Keratinocyte (primary cell): ENCODE measurements around the gene HHIPL1. TPM values are rescaled to one million over a fixed set of nuclear protein-coding genes. Genes with fewer than 3 reads are reported as not detected.

Experiments used
- DNase-seq: peaks from one replicate; pipeline ENCODE4 v3.0.0-alpha.2; 2011; ENCODE audit warnings: low read depth, missing footprints, low spot score
- FAIRE-seq: peaks from 2 replicates; lab custom pipeline; 2011; peaks lifted over from hg19 to GRCh38; lab: Jason Lieb, UNC
- H2AFZ ChIP-seq: 2 replicates; pipeline ENCODE4 v1.6.0; 2012; ENCODE audit warnings: low read length, control low read depth, inconsistent platforms; ENCODE audit not compliant: control insufficient read depth
- H3K27ac ChIP-seq: 2 replicates; pipeline ENCODE4 v1.5.1; 2011; ENCODE audit warnings: low read length; ENCODE audit not compliant: control insufficient read depth, insufficient read depth
- H3K27me3 ChIP-seq: 3 replicates; pipeline ENCODE4 v1.6.0; 2011; ENCODE audit warnings: low read length; ENCODE audit not compliant: control insufficient read depth, insufficient read depth; ENCODE audit errors: extremely low read depth
- H3K36me3 ChIP-seq, 2 experiments: 2 replicates in 1 of 2; 3 replicates in 1 of 2; pipeline ENCODE4 v1.5.1; 2011; ENCODE audit warnings: low read length in 2 of 2, mild to moderate bottlenecking in 1 of 2; ENCODE audit not compliant: control insufficient read depth in 2 of 2, insufficient read depth in 2 of 2; ENCODE audit errors: extremely low read depth in 1 of 2
- H3K4me1 ChIP-seq: 3 replicates; pipeline ENCODE4 v1.5.1; 2011; ENCODE audit warnings: low read length; ENCODE audit not compliant: control insufficient read depth, insufficient read depth; ENCODE audit errors: extremely low read depth
- H3K4me2 ChIP-seq: 3 replicates; pipeline ENCODE4 v1.6.0; 2011; ENCODE audit warnings: low read depth, low read length; ENCODE audit not compliant: control insufficient read depth, insufficient read depth; ENCODE audit errors: extremely low read depth
- H3K4me3 ChIP-seq, 3 experiments: fragments of 200-600 bp in 1 of 3; sonication (generic) in 1 of 3; 2 replicates in 2 of 3; 3 replicates in 1 of 3; pipeline ENCODE4 v1.5.1; 2011 to 2016; ENCODE audit warnings: low read length in 3 of 3, mild to moderate bottlenecking in 3 of 3, control low read depth in 2 of 3, inconsistent platforms in 1 of 3, low read depth in 1 of 3, mixed read lengths in 1 of 3, mixed run types in 1 of 3, moderate library complexity in 1 of 3; ENCODE audit not compliant: control insufficient read depth in 2 of 3, insufficient read depth in 2 of 3; ENCODE audit errors: extremely low read depth in 1 of 3
- H3K79me2 ChIP-seq: 2 replicates; pipeline ENCODE4 v1.6.0; 2012; ENCODE audit warnings: low read length; ENCODE audit not compliant: control insufficient read depth, insufficient read depth
- H3K9ac ChIP-seq: 3 replicates; pipeline ENCODE4 v1.6.0; 2011; ENCODE audit warnings: low read length; ENCODE audit not compliant: control insufficient read depth, insufficient read depth; ENCODE audit errors: extremely low read depth
- H3K9me1 ChIP-seq: 3 replicates; pipeline ENCODE4 v1.6.0; 2011; ENCODE audit warnings: low read length; ENCODE audit not compliant: control insufficient read depth, insufficient read depth; ENCODE audit errors: extremely low read depth
- H3K9me3 ChIP-seq: 2 replicates; pipeline ENCODE4 v1.5.1; 2012; ENCODE audit warnings: low read depth, low read length; ENCODE audit not compliant: control insufficient read depth
- H4K20me1 ChIP-seq: 3 replicates; pipeline ENCODE4 v1.6.0; 2011; ENCODE audit warnings: low read length; ENCODE audit not compliant: control insufficient read depth, insufficient read depth; ENCODE audit errors: extremely low read depth
- CTCF ChIP-seq, 3 experiments: IDR thresholded peaks in 1 of 3; conservative IDR thresholded peaks in 1 of 3; optimal IDR thresholded peaks in 1 of 3; 2 replicates in 2 of 3; 3 replicates in 1 of 3; pipeline versions ENCODE3 to v1.5.1; 2011; ENCODE audit warnings: low read length in 3 of 3, mild to moderate bottlenecking in 3 of 3, moderate library complexity in 2 of 3, control low read depth in 1 of 3, inconsistent platforms in 1 of 3; ENCODE audit not compliant: insufficient read depth in 2 of 3; ENCODE audit errors: extremely low read depth in 1 of 3
- EZH2 ChIP-seq: IDR thresholded peaks from one replicate; pipeline ENCODE4 v1.6.1; 2012; ENCODE audit warnings: inconsistent platforms, mild to moderate bottlenecking, low read length, moderate library complexity
- dilution Hi-C: fragments of 300-500 bp; cut with MboI; formaldehyde crosslinking; loops from one replicate; pipeline ENCODE4 v1.7.0; 2020; ENCODE audit warnings: low sequenced_read_pairs; ENCODE audit not compliant: extremely low pct_ligation_motif_present
- polyA minus RNA-seq, 3 experiments: library from RNA; depleted of rRNA, polyadenylated mRNA; stranded (reverse); fragments of >200 nt; gene quantifications; 1 replicate in 1 of 3; 2 replicates in 1 of 3; 3 replicates in 1 of 3; pipeline ENCODE4 v1.2.3, GENCODE V29; 2011
- polyA plus RNA-seq, 5 experiments: library from polyadenylated mRNA; depleted of rRNA in 3 of 5; stranded (reverse) in 3 of 5; stranded (forward) in 1 of 5; unstranded in 1 of 5; fragments of >200 nt; gene quantifications; 1 replicate in 1 of 5; 2 replicates in 3 of 5; 3 replicates in 1 of 5; pipeline versions ENCODE4 v1.2.1 to v1.2.3, GENCODE V29; 2011 to 2012; ENCODE audit warnings: missing spikeins in 2 of 5, low read depth in 1 of 5, low replicate concordance in 1 of 5

HHIPL1 gene
- polyA plus RNA-seq = 0.08 to 0.17 TPM (median 0.11 TPM) in 3 replicates
- 0.10 TPM for polyA plus RNA-seq (2011; ENCODE audit: low read depth)
- 0.07 and 0.21 TPM in 2 replicates for polyA plus RNA-seq (2011; cell fraction: cytosol; rRNA removed)
- polyA plus RNA-seq (2011; cell fraction: nucleus; rRNA removed) = 0.34 and 0.39 TPM in 2 replicates
- polyA plus RNA-seq (2012; ENCODE audit: low replicate concordance) = 0.15 and 0.45 TPM in 2 replicates
- polyA minus RNA-seq = 0.06 to 0.33 TPM (median 0.16 TPM) in 3 replicates
- 0.58 TPM for polyA minus RNA-seq (2011; cell fraction: cytosol; rRNA and poly(A)+ RNA removed)
- polyA minus RNA-seq (2011; cell fraction: nucleus; rRNA and poly(A)+ RNA removed) = 0.42 and 0.47 TPM in 2 replicates

- TF ChIP-seq EZH2 (peak; percentile 32), CTCF (optimal IDR thresholded peaks at IDR 0.05 in 1 of 3, IDR thresholded peaks at IDR 0.05 in 1 of 3, conservative IDR thresholded peaks at IDR 0.05 in 1 of 3; ENCODE audit: extremely low read depth in 1 of 3, insufficient read depth in 2 of 3, low read length in 3 of 3) (no peak)
- peak within 1 kb of the TSS; percentile 71 for H2AFZ ChIP-seq
- H3K9ac ChIP-seq = no peak within 1 kb of the TSS
- no peaks in the 10 kb centered on the region for H4K20me1 ChIP-seq
- DNase-seq (no peak), FAIRE-seq (no peak)
- H3K9me3 ChIP-seq = no peaks in the 10 kb centered on the region
- H3K4me1 ChIP-seq = no peaks in the 10 kb centered on the region
- peaks cover 27% of the 10 kb centered on the region for H3K27me3 ChIP-seq
- dilution Hi-C loops = no loop called here
- peak within 1 kb of the TSS; percentile 2 to 53 (median 46) for H3K4me3 ChIP-seq
- H3K4me2 ChIP-seq = peak within 1 kb of the TSS; percentile 66
- no peaks in the 10 kb centered on the region for H3K9me1 ChIP-seq
- H3K79me2 ChIP-seq = no peaks in the 10 kb centered on the region
- no peaks in the 10 kb centered on the region for H3K36me3 ChIP-seq
- no peak within 1 kb of the TSS for H3K27ac ChIP-seq
Measured at GRCh38 chr14:99644723-99645544, at the start of gene HHIPL1. Gene HHIPL1, plus strand, starts transcription at chr14:99645129. Its CDS starts 79 bp downstream, at chr14:99645208.

GRCh38 chr14:99595524-99595923, 49.4 kb upstream of the HHIPL1 start:
- no peaks in the 10 kb centered on the region for H3K36me3 ChIP-seq
- H4K20me1 ChIP-seq = peaks cover 17% of the 10 kb centered on the region
- no peak overlapping the region for H3K27ac ChIP-seq
- H3K4me3 ChIP-seq = no peak overlapping the region
- no peak overlapping the region for H3K9ac ChIP-seq
- H3K9me1 ChIP-seq = peaks cover 5% of the 10 kb centered on the region
- FAIRE-seq (no peak), DNase-seq (no peak)
- H3K79me2 ChIP-seq = peaks cover 96% of the 10 kb centered on the region
- dilution Hi-C loops = no loop called here
- peaks cover 14% of the 10 kb centered on the region for H3K4me1 ChIP-seq
- H2AFZ ChIP-seq = no peak overlapping the region
- H3K9me3 ChIP-seq = no peaks in the 10 kb centered on the region
- TF ChIP-seq EZH2 (no peak), CTCF (optimal IDR thresholded peaks at IDR 0.05 in 1 of 3, IDR thresholded peaks at IDR 0.05 in 1 of 3, conservative IDR thresholded peaks at IDR 0.05 in 1 of 3; ENCODE audit: extremely low read depth in 1 of 3, insufficient read depth in 2 of 3, low read length in 3 of 3) (no peak)
- H3K4me2 ChIP-seq = peak overlapping the region; percentile 37
- H3K27me3 ChIP-seq = no peaks in the 10 kb centered on the region
